HG03342 (cell line): ENCODE measurements around the gene TMEM259.

Experiments
- ATAC-seq: cut with Tn5 transposase; IDR thresholded peaks from one replicate; pipeline ENCODE4 v1.9.1; 2021; ENCODE audit warnings: mild to moderate bottlenecking, moderate library complexity; ENCODE audit not compliant: unreplicated experiment

Gene TMEM259

GRCh38 chr19:1020868-1021425 is at the start of gene TMEM259:
TSS of gene TMEM259 (minus strand) at chr19:1021123. CDS start at chr19:1020996, 127 bp downstream.
- peak; percentile 69 for ATAC-seq

DNA sequence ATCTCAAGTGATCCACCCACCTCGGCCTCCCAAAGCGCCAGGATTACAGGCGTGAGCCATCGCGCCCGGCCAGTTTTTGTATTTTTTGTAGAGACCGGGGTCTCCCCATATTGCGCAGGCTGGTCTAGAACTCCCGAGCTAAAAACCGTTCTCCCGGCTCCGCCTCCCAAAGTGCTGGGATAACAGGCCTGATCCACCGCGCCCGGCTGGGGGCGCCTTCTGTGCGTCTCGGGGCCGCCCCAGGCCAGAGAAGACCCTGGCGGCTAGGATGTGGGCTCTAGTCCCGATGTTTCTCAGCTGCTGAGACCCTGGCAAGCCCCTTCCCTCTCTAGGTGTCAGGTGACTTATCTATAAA is 49.6 kb upstream of the TMEM259 start:
- no peak for ATAC-seq

DNA sequence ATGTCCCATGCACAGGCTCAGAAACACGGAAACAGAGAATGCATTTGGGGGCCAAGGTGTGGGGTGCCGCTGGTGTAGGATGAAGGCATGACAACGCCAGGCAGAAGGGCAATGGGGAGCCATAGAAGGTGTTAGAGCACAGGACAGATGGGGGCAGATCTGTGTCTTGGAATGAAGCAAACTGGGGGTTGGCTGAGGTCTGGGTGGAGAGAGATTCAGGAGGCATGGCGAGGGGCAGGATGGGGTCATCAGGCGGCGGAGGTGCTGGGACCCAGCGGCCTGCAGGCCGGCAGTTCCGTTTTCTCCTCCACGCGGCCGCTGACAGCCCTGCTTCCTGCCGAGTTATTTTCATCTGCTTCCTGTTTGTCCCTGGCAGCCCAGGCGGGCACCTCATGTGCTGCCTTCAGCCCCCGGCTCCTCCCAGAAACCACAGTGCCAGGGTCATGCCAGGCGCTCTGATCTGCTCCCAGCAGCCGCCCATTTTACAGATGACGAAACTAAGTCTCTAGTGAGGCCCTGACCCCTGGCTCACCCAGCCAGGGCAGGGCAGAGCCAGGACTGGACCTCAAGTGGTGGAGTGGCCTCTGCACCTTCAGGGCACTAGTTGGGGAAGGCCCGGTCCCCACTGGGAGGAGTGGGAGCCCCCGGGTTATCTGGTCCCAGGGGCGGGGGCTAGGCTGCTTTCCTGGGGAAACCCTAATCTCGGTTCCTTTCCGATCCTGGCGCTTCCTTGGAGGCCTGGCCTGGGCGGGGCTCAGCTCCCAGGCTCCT is 48.3 kb upstream of the TMEM259 start:
- ATAC-seq = no peak

DNA sequence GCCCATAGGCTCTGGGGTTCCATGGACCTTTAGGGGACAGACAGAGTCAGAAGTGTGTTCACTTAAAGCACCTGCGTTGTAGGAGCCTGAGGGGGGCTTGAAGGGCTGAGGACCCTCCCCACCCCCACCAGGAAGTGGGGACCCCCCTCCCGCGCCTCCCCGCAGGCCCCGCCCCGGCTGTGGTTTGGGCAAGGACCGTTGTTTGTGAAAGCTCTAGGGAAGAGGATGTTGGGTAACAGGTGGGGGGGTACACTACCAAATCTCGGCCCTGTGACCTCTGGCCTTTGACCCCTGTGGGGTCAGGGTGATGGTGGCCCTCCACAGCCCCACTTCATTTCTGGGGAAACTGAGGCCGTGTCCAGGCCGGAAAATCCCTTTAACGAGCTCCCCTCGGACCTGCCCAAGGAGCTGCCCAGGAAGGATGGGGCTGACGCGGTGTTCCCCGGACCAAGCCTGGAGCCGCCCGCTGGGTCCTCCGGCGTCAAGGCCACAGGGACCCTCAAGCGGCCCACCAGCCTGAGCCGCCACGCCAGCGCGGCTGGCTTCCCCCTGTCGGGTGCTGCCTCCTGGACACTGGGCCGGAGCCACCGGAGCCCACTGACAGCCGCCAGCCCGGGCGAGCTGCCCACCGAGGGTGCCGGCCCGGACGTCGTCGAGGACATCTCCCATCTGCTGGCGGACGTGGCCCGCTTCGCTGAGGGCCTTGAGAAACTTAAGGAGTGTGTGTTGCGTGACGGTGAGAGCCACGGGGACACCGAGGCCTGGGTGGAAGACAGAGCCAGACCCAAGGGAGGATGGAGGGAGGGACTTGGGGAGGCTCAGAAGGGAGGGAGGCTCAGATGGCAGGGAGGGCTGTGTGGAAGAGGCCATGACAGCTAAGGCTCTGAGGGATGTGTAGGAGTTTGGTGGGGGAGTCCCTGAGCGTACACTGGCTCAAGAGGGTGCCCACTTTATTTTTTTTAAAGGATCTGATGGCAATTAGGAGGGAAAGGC is 47.4 kb upstream of the TMEM259 start:
- no peak for ATAC-seq

DNA sequence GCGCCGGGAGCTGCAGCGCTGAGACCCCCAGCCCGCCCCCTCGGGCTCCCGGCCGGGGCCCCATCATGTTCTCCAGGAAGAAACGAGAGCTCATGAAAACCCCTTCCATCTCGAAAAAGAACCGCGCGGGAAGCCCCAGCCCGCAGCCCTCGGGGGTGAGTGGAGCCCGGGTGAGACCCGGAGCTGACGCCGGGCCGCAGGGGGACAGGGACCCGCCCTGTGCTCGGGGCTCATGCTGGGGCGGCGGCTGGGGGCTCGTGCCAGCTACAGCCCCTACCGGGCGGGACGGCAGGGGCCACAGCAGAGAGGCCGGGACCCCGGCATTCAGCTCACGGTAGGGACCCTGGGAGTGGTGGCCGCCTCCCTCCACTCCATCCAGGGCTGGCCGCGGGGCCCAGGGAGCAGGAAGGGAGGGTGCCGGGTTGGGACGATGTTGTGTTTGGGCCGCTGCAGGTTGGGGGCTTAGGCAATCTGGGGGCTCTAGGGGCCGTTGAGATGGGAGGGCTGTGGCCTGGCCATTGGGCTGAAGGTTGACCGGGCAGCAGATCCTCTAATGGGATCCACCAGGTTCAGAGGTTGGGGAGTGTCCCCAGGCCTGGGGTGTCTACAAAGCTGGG is 46.5 kb upstream of the TMEM259 start:
- ATAC-seq = no peak

- no peak for ATAC-seq
Observed at GRCh38 chr19:1066748-1067340, 45.9 kb upstream of the TMEM259 start, which contains the start of gene ARHGAP45. TSS of gene ARHGAP45 (plus strand) at chr19:1067167. CDS start at chr19:1067406, 239 bp downstream.

- no peak for ATAC-seq
Observed at GRCh38 chr19:1066251-1066747, 45.4 kb upstream of the TMEM259 start.

DNA sequence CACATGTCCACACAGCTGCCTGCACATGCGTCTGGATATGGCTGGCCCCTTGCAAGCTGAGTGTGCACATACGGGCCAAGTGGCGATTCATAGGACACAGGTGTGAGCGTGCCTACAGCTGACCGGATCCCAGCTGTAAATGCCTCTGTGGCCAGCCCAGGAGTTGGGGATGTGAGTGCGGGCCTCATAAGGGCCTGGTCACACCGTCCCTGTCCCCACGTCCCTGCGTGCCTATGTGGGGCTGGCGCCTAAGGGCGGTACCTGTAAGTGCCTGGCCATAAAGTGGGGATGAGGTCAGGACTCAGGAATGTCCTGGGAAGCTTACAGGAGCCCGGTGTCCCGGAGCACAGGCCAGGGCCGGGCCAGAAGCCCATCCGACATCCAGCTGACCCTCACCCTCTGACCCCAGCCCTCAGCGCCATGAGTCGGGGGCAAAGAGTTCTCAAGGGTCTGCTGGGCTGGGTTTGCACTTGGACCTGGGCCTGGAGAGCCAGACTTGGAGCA is 44.7 kb upstream of the TMEM259 start:
- no peak for ATAC-seq

DNA sequence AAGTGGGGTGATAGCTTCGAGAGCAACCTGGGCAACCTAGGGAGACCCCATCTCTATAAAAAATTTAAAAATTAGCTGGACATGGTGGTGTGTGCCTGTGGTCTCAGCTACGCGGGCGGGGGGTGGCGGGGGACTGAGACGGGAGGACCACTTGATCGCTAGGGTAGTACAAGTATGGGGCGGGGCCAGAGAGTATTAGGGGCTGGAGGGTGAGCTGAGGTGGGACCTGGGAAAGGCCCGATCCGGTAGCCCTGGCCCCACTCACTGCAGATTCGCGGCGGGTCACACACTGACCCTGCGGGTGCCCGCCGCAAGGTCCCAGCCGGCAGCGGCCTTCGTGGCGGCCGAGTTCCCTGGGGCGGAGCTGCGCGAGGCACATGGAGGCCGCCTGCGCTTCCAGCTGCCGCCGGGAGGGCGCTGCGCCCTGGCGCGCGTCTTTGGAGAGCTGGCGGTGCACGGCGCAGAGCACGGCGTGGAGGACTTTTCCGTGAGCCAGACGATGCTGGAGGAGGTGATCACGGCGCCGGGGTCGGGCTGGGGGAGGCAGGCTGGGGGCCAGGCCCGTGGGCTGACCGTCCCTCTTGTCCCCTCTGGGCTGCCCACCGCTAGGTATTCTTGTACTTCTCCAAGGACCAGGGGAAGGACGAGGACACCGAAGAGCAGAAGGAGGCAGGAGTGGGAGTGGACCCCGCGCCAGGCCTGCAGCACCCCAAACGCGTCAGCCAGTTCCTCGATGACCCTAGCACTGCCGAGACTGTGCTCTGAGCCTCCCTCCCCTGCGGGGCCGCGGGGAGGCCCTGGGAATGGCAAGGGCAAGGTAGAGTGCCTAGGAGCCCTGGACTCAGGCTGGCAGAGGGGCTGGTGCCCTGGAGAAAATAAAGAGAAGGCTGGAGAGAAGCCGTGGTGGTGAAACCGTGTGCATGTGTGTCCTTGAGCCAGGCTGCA is 44.0 kb upstream of the TMEM259 start:
- ATAC-seq = peak; percentile 31

DNA sequence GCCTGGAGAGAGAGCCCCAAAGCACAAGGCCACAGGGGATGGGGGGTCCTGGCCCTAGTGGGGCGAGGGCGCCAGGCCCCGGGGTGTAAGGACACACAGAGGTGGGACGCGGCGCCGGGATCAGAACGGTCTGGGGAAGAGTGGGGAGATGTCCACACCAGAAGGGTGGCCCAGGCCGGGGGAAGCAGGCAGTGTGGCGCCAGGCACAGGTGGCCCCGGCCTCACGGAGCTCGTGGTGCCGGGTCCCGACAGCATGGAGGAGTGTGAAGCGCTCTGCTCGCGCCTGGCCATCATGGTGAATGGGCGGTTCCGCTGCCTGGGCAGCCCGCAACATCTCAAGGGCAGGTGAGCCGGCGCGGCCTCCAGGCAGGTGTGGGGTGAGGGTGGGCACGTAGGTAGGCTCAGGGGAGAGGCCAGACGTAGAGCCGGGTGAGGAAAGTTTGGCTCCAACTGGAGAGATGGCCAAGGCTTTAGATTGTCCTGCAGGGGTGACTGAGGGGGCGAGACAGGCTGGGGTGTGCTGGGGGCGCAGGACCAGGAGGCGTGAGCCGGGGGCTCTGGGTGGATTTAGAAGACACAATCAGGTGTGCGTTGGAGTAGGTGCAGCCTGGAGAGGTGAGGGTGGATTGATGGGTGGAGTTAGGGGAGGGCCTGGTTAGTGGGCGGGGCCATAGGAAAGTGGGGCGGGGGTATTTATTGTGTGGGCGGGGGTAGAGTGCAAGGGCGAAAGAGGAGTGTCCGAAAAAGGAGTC is 43.2 kb upstream of the TMEM259 start:
- no peak for ATAC-seq

- no peak for ATAC-seq
Observed at GRCh38 chr19:1063030-1063908, 42.3 kb upstream of the TMEM259 start.

- no peak for ATAC-seq
Observed at GRCh38 chr19:1062387-1063029, 41.6 kb upstream of the TMEM259 start.

GRCh38 chr19:1061987-1062386 is 41.1 kb upstream of the TMEM259 start:
- no peak for ATAC-seq

DNA sequence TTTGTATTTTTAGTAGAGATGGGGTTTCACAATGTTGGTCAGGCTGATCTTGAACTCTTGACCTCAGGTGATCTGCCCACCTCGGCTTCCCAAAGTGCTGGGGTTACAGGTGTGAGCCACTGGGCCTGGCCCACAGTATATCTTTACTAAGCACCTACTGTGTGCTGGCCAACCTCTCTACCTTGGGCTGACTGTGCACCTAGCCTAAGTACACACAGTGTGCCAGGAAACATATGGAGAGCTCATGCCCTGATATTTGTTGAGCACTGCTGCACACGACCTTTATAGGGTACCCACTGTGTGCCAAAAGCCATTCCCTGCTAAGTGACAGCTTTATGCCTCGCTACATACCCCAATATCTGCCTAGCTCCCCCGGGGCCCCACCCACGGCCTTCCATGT is 39.8 kb upstream of the TMEM259 start:
- no peak for ATAC-seq

DNA sequence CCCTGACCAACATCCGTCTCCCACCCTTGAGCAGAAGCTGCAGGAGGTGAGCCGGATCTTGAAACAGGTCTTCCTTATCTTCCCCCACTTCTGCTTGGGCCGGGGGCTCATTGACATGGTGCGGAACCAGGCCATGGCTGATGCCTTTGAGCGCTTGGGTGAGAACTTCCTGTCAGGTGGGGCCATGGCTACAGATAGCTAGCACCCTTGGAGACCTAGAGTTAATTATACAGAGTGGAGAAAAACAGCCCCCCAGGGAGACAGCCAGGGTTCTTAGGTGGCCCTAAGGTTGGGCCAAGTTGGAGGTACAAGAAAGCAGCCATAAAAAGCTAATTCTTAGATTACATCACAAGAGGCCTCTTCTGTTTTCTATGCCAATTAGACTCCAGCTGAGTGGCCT is 37.2 kb upstream of the TMEM259 start:
- ATAC-seq = no peak

DNA sequence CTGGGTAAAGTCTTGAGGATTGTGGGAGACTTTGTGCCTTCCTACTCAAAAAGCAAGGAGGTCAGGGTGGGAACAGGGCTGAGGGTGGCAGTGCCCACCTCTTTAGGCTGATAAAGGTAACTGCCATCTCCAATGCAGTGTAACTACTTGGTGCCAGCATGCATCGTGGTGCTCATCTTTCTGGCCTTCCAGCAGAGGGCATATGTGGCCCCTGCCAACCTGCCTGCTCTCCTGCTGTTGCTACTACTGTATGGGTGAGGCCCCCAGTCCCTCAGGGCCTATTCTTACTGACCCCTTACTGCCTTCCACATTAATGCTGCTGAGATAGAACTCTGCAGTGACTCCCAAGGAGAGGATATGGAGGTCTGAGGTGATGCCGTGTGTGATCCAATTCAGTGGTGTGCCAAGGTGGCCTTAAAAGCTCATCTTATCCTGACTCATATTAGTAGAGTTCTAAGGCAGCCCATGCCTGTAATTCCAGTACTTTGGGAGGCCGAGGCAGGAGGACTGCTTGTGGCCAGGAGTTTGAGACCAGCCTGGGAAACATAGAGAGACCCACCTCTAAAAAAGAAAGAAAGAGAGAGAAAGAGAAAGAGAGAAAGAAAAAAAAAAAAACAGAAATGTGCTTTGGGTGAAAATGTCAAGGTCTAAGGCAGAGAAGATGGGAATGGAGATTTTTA is 36.4 kb upstream of the TMEM259 start:
- no peak for ATAC-seq
